Measurements from ENCODE around the gene OTOG.

- TF ChIP-seq CTCF (IDR thresholded peaks at IDR 0.05): no peak
- TF ChIP-seq POLR2A (IDR thresholded peaks at IDR 0.05): no peak
These were observed 92.0 kb downstream of the OTOG start for GRCh38 chr11:17639091-17639490.
